GM18907 (cell line): ENCODE measurements around the gene SERTAD1.
A peak's percentile ranks its signal among the peaks of the same experiment; 100 is the strongest.
"Not testable (repeated sequence)": the region's sequence is repeated elsewhere in the genome, so short reads cannot be mapped to it uniquely, and the experiment has no call there.

Source experiments
- ATAC-seq: cut with Tn5 transposase; IDR thresholded peaks from one replicate; pipeline ENCODE4 v1.9.1; 2021; ENCODE audit warnings: mild to moderate bottlenecking, moderate library complexity; ENCODE audit not compliant: unreplicated experiment

SERTAD1 gene

DNA sequence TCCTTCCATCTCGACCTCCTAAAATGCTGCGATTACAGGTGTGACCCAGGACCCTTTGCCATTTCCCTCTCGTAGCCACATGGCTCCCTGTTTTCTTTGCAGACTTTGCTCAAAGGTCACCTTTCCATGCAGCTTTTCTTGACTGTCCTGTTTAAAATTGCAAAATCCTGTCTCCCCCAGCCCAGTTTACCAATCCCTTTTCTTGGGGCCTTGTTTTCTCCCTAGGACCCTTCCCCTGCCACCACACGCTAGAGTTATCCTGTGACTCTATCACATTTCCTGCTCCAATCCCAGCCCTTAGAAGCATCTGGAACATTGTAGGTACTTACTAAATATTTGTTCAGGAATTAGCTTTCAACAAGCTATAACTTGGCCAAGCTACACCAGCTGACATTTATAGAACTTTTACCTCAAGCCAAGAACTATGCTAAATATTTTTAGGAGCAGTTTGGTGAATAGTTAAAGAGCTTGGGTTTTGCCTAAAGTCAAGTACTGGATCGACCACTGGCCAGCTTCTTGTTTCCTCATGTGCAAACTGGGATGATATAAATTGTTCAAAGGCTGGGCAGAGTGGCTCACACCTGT is 27.5 kb upstream of the SERTAD1 start:
- ATAC-seq: no peak

DNA sequence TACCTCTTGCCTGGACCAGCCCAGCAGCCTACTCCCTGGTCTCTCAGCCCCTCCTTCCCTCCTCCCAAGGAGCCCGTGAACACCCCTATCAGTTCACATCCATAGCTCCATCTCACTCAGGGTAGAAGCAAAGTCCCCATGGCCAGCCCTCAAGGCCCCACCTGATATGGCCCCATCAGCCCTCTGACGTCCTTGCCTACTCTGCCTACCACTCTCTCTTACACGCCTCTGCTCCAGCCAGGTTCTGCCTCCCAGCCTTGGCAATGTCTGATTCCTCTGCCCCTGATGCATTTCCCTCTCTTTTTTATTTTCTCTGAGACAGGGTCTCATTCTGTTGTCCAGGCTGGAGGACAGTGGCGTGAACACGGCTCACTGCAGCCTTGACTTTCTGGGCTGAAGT is 26.2 kb upstream of the SERTAD1 start:
- ATAC-seq: no peak

DNA sequence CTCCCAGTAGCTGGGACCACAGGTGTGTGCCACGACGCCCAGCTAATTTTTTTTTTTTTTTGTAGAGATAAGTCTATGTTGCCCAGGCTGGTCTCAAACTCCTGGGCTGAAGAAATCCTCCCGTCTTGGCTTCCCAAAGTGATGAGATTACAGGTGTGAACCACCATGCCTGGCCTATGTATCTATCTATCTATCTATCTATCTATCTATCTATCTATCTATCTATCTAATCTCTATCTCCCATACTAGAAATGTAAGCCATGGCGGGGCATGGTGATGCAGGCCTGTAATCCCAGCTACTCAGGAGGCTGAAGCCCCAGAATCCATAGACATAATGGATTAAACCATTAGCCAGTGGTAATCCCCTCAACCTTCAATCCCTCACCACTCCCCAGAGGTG is 24.9 kb upstream of the SERTAD1 start:
- ATAC-seq: no peak

DNA sequence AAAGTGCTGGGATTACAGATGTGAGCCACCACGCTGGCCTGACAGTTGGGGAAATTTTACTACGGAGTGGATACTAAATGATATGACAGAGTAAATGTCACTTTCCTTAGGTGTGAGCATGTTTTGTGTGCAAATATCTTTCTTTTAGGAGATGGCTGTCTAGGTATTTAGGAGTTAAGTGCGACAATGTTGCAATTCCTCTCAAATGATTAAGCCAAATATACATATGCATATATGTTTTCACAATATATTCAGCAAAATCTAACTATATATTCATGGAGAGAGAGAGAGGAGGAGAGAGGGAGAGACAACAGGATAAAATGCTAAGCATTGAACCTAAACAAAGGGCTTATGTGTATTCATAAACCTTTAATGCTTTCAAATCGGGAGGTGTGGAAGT is 23.7 kb upstream of the SERTAD1 start:
- no peak for ATAC-seq

DNA sequence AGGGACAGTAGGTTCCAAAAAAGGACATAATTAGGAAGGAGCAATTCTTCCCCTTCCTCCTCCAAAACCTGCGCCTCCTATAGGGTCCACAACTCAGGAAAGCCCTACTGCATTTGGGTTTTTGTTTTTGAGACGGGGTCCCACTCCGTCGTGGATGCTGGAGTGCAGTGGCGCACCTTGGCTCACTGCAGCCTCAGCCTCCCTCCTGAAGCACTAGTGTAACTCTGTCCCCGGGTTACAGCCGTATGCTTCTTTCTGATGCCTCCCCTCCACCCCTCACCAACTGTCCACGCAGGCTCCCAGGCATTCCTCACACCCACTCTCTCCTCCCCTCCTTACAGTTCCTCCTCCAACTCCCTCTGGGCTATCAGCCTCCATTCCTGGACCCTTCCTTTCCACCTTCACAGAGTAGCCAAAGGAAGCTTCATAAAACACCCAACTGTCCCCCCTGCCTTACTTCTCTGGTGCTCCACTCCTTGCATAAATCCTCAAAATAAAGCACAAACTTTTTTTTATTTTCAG is 20.5 kb upstream of the SERTAD1 start:
- ATAC-seq: no peak

DNA sequence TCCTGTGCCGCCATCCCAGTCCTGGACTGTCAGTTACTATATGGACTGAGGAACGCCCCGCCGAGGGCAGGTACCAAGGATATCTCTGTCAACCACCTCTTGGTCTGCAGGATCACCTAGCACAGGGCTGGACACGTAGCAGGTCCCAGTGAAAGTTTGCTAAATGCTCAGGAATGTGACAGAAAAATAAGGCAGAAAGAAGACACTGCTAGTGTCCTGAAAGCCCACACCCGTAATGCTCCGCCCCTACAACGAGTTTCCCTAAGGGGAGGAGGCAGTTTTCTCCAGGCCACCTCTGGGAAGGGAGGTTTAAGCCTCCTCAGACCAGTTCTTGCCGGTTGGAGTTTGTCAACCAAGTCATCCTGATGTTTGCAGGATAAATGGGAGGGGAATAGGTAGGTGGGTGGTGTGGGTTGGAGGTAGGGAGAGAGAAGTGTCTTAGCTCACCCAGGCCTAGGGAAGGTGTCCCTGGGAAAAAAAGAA is 20.0 kb upstream of the SERTAD1 start:
- ATAC-seq: no peak

DNA sequence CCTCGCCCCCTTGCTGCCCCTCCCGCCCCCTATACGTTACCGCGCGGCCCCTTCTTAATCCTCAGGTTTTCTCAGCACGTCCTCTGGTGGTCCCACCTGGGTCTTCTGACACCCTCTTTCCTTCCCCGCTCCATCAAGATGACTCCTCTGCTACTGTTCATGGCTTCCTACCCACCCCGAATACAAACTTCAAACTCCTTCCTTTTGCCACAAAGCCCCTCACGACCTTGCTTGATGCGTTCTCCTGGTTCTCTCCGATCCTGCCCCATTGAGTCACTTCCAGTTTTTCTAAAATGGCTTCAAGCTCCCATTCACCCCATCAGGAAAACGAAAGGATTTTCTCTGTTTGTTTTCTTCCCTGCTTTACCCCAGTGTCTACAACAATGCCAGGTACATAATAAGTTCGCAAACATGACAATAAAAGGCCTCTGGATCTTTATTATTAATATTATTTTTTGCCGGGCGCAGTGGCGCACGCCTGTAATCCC is 19.1 kb upstream of the SERTAD1 start:
- no peak for ATAC-seq

DNA sequence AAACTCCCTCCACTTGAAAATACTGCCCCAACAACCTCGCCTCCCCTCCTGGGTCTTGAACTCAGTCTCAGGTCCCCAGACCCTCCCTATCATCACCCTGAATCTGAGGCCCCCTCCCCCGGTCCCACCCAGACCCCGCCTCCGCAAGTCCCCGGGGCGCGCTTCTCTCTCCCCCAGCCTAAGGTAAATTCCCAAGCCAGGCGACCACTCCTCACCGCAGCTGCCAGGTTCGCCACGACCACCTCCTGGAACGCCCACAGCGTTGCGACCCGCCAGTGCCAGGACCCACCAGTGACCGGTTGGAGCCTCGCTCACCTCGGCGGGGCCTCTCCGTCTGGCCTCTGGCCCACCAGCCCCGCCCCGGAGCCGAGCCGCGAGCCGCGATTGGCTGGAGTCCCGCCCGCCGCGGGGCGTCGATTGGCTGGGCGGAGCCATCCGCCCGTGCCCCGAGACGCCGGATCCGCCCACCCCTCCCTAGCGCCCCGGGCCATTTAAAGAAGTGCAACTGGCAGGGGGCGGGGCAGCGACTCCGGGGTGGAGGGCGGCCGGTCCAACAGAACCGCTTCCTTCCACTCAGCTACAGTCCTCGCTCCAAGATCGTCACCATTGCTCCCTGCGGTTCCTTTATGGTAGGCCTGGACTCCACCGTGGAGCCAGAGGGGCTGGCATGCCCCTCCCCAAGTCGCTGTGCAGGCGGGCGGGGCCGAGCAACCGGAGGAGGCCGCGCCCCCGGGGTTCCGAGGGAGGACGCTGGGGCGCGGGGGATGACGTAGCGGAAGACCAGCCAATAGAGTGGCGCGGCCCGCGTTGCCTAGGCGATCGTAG is 18.4 kb upstream of the SERTAD1 start, which contains the start of gene SERTAD3:
SERTAD3 (minus strand) TSS at position 336 of the 825 bp plus-strand sequence. CDS start 2,255 bp downstream, outside the sequence.
- peak; percentile 66 for ATAC-seq

DNA sequence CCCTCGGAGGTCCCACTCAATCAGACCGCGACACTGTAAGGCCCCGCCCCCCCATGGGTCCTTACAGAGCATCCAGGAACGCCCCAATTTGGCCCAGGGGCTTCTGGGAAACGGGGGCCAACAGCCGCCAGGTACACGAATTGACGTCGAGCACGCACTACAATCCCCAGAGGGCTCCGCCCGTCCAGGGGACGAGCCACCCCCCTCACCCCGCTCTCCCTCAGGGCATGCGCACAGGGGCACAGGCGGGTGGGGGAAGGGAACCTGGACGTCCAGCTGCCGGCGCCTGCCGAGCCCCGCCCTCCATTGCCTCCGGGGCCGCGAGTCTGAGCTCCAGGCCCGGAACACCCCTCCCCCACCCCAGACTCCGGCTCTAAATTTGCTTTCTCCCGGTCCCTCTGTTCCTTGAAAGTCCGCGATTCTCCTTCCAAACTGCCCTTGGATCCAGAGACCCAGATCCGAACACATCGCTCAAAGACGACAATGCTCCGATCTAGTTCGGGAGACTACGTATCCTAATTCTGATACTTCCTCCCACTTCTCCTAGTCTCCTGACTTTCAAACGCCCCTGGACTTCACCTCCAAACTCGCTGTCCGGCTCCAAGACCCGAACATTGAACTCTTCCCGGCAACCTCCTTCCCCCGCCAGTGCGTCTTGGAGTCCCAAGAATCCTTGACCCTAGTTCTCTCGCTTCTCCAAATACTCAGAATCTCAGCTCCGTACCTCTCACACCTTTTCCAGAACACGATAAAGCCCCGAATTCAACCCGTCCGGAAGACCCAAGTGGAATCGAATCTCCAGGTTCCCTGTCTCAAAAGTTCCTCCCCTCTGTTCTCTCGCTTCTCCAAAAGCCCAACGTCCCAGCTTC is 17.6 kb upstream of the SERTAD1 start:
- ATAC-seq: peak; percentile 75

DNA sequence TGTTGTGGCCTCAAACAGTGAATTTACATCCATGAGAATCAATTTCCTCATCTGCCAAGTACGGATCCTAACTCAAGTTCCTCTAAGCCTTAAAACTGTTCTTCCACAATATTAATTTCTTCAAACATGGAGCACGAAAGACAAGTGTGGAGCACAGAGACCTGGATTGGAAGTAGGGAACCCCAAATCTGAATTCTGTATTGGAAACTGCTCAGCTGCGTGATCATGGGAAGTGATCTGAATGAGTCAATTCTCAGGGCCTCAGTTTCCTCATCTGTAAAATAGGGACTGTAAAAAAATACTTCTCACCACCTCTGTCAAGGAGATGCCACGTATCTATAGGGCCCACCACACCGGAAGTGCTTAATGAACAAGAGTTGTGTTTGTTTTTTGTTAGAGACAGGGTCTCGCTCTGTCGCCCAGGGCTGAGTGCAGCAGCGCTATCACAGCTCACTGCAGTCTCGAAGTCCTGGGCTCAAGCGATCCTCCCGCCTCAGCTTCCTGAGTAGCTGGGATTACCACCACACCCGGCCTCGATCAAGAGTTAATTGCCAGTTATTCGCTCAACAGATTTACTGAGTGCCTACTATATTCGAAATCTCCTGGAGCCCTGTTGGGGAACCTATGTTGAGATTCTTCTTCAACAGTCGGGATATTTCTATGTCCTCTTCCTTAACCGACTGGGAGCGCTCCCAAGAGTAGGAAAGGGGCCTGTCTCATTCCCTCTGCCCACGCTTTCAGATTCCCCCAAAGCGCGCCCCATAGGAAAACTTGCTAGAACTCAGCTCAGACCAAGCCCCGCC is 16.7 kb upstream of the SERTAD1 start:
- ATAC-seq: no peak

DNA sequence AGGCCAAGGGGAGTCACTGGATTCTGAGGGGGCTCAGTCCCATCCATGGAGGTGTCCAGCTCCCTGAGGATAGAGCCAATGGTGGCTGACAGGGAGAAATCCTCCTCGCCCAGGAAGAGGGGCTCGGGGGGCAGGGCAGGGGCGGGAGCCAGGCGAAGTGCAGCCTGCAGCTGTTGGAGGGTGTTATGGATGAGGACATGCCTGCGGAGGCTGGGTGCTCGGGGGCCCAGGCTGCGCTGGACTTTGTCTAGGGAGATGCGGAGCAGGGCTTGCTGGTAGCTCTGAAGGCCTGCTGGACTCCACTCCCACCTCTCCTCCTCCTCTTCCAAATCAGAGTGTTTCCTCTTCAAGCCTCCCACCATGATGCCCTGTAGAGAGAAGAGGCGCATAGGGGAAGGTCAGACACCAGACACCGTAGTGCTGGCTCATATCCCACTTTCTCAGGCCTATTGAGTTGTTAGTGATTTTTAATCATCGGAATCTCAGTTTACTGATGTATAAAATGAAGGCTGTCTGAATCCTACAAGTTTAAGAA is 16.0 kb upstream of the SERTAD1 start:
- no peak for ATAC-seq

DNA sequence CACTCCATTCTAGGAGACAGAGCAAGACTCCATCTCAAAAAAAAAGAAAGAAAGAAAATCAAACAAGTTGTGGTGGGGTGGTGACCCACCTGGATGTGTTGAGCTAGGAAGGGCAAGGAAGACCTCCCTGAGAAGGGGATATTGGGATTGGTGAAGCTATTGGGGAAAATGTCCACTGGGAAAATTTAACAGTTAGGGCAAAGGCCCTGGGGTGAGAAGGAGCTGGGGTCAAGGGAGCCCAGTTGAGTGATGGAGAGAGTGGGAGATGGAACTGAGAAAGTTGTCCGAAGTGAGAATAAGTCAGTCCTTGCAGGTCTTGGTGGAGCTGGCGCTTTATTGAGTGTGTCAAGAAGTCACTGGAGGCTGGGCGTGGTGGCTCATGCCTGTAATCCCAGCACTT is 12.5 kb upstream of the SERTAD1 start:
- no peak for ATAC-seq

DNA sequence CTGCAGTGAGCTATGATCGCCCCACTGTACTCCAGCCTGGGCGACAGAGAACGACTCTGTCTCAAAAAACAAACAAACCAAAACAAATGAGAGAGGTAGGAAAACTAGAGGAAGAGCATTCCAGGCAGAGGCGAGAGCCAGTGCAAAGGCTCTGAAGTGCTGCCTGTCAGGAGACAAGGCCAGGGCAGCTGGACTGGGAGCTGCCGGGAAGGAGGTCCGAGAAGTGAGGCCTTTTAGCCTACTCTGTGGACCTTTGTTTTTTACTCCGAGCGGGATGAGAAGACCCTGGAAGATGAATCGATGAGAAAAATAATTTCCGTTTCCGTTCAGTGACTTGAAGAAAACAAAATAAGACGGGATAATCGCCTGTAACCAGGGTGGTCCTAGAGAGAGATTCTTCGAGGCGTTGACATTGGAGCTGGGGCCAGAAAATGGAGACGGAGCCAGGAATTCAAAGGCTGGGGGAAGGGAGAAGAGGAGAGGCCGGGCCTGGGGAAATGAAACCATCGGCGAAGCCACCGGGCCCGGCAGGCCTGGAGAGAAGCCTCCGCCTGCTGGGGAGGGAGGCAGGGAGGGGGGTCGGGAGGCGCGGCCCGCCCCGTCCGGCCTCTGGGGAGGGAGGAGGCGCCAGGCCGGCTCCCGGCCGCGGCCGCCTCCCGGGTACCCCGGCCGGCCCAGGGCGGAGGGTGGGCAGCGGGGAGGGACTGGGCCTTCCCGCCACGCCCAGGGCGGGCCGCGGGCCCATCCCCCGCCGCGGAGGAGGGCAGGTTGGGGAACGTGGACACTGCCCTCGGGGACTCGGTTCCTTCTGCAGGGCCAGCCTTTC is 7.8 kb upstream of the SERTAD1 start:
- peak; percentile 51 for ATAC-seq

DNA sequence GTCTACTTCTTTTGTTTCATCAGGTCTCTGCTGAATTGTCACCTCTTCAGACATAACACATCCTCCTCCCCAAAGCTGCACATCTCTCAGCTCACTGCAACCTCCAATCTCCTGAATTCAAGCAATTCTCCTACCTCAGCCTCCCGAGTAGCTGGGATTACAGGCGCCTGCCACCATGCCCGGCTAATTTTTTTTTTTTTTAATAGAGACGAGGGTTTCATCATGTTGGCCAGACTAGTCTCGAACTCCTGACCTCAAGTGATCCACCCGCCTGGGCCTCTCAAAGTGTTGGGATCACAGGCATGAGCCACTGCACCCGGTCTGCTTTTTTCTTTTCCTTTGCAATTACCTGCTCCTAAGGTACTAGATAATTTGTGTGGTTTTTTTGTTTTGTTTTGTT is 7.0 kb upstream of the SERTAD1 start:
- not testable (repeated sequence) for ATAC-seq

DNA sequence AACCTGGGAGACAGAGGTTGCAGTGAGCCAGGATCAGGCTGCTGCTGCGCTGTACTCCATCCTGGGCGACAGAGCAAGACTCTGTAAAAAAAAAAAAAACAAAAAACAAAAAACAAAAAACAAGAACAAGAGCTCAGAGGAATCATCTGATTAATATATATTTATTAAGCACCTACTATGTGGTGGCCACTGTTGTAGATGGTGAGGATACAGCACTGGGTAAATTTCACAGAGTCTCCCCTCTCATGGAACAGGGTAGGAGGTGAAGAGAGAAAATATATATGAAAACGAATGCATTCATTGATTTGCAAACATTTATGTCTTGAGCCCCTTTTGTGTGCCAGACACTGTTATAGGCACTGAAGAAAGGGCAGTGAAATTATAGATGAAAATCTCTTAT is 5.9 kb upstream of the SERTAD1 start:
- no peak for ATAC-seq

DNA sequence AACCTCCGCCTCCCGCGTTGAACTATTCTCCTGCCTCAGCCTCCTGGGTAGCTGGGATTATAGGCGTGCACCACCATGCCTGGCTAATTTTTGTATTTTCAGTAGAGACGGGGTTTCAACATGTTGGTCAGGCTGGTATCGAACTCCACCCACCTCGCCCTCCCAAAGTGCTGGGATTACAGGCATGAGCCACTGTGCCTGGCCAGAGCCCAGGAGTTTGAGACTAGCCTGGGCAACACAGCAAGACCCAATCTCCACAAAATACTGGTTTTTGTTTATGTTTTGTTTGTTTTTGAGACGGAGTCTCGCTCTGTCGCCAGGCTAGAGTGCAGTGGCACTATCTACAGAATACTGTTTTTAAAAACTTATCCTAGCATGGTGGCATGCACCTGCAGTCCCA is 4.5 kb upstream of the SERTAD1 start:
- ATAC-seq: not testable (repeated sequence)

DNA sequence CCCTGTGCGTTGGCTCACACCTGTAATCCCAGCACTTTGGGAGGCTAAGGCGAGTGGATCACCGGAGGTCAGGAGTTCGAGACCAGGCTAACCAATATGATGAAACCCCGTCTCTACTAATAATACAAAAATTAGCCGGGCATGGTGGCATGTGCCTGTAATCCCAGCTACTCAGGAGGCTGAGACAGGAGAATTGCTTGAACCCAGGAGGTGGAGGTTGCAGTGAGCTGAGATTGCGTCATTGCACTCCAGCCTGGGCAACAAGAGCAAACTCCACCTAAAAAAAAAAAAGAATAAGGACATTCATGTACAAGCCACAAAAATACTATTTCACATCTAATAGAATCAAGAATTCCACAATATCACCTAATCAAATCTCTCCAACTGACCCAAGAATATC is 2.4 kb upstream of the SERTAD1 start:
- not testable (repeated sequence) for ATAC-seq

DNA sequence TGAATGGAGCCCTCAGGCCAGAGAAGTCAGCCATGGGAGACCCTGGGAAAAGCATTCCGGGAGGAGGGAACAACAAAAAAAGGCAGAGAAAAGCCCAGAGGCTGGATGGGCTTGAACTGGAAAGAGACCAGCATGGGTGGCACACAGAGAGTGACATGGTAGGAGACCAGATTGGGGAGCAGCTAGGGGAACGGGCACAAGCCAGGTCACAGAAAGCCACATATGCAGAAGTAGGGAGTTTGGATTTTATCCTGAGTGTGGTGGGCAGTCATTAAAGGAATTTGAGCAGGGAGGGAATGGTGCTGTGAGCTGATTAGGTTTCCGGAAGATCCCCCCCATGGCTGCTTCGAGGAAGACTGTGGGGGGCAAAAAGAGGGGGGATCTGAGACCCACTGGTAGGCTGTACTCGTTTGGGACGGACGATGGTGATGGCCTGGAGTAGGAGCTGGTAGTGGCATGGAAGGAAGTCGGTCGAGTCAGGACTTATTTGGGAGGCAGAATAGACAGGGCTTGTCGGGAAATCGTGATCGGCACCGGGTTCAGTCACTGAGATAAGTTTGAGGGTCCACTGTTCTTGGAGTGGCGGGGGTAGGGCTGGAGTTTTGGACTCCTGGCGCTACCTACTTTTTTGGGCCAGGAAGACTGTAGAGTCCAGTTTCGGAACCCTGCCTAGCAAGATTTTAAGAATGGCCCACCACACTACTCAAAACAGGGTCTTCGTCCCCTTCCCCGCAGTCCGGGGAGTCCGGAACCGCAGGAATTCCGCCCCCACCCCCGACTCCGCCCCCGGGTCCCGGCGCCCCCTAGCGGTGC is 949 bp downstream of the SERTAD1 start:
- peak; percentile 2 for ATAC-seq
